DND-41 (cell line): Measurements from ENCODE around the gene FUCA1.

Source experiments
- CTCF ChIP-seq: IDR thresholded peaks from 2 replicates; pipeline ENCODE4 v1.5.1; 2012; ENCODE audit warnings: borderline replicate concordance, low read length, moderate library complexity, mild to moderate bottlenecking; ENCODE audit not compliant: poor library complexity, severe bottlenecking; ENCODE audit errors: extremely low read depth
- EZH2 ChIP-seq: IDR thresholded peaks from 3 replicates; pipeline ENCODE4 v1.6.1; 2012; ENCODE audit warnings: borderline replicate concordance, low read depth, mild to moderate bottlenecking, moderate library complexity, low read length, inconsistent platforms; ENCODE audit not compliant: severe bottlenecking

- no peak for TF ChIP-seq CTCF
- TF ChIP-seq EZH2: no peak
Observed at GRCh38 chr1:23807453-23807852, 60.6 kb downstream of the FUCA1 start.
